ENCODE data around the gene C6orf58. TPM values are rescaled to one million over a fixed set of nuclear protein-coding genes. Genes with fewer than 3 reads are reported as not detected.
A peak's percentile ranks its signal among the peaks of the same experiment; 100 is the strongest.

Gene C6orf58
- total and polyA plus RNA-seq, 8 donors = 0.15 to 0.45 (median 0.23) TPM; not detected in 2

DNA sequence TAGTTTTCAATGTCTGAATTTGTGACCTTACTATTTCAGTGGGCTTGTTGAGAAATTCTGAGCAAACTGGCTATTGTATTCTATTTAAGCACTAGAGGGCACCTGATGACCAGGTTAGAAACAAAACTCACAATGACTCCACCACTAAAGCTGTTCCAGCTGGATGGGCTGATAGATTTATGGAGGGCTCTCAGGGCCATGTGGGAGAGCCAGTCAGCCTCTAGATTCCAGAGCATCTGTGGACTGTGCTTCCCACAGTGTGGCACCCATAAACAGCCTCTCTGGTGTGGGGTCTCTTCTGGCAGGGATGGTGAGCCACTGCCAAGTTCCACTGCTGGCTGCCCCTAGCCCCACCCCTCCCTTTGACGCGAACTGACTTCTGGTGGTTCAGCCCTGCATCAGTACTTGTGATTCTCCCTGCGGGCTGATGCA is 29.2 kb downstream of the C6orf58 start:
- TF ChIP-seq, protein P1, sequence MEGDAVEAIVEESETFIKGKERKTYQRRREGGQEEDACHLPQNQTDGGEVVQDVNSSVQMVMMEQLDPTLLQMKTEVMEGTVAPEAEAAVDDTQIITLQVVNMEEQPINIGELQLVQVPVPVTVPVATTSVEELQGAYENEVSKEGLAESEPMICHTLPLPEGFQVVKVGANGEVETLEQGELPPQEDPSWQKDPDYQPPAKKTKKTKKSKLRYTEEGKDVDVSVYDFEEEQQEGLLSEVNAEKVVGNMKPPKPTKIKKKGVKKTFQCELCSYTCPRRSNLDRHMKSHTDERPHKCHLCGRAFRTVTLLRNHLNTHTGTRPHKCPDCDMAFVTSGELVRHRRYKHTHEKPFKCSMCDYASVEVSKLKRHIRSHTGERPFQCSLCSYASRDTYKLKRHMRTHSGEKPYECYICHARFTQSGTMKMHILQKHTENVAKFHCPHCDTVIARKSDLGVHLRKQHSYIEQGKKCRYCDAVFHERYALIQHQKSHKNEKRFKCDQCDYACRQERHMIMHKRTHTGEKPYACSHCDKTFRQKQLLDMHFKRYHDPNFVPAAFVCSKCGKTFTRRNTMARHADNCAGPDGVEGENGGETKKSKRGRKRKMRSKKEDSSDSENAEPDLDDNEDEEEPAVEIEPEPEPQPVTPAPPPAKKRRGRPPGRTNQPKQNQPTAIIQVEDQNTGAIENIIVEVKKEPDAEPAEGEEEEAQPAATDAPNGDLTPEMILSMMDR (IDR thresholded peaks at IDR 0.05) = no peak
- FAIRE-seq = no peak
- Histone ChIP-seq H3K36me3 (no peaks in the 10 kb centered on the region), H3K9me3 (no peaks in the 10 kb centered on the region), H3K4me3 (no peak overlapping the region), H3K27me3 (no peaks in the 10 kb centered on the region), H3K4me1 (no peaks in the 10 kb centered on the region), H3K27ac (no peak overlapping the region)
- intact Hi-C loops (cut with DNase I) = no loop called here
- ATAC-seq = peak in 2 of 4 donors; percentile 18 to 32
- 53 to 69% methylated on average over 3 of the region's 3 CpGs for WGBS, 2 donors
- DNase-seq = no peak

DNA sequence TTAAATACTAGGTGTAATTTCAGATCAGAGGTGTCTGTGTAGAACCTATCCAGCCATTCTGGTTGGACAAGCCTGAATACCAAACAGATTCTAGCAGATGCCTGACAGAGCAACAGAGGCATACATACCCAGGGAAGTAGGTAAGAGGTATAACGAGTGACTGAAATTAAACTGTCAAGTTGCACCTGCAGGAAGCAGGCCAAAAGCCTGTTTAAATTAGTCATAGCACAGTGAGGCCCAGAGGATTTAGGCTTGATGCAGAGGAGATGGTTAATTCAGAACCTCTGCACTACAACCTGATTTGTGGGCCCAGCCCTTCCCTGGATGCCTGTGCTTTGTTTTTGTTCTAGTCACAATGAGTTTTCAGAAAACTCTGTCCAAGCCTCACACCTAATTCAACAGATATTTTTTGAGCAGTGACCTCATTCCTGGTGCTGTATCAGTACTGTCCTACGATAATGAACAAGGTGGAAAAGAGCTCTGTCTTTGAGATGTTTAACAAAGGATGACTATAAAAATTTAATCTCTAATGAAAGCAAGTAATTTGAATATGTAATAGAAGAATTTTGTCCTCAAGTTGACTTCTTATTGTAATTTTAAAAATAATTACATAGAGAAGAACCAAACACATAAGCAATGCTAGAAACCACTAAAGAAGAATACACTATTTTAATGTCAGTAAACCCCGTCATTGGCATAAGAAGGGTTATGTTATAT is 31.7 kb downstream of the C6orf58 start:
- ATAC-seq (no peak), DNase-seq (no peak), FAIRE-seq (no peak)
- H3K4me1 ChIP-seq = no peaks in the 10 kb centered on the region
- WGBS, 2 donors = 64 to 75% methylated on average over 3 of the region's 3 CpGs
- H3K4me3 ChIP-seq = no peak overlapping the region
- H3K27ac ChIP-seq = no peak overlapping the region
- intact Hi-C loops (cut with DNase I) = no loop called here
- no peaks in the 10 kb centered on the region for H3K36me3 ChIP-seq
- H3K27me3 ChIP-seq = no peaks in the 10 kb centered on the region
- TF ChIP-seq, protein P1 (IDR thresholded peaks at IDR 0.05) = no peak
- no peaks in the 10 kb centered on the region for H3K9me3 ChIP-seq

DNA sequence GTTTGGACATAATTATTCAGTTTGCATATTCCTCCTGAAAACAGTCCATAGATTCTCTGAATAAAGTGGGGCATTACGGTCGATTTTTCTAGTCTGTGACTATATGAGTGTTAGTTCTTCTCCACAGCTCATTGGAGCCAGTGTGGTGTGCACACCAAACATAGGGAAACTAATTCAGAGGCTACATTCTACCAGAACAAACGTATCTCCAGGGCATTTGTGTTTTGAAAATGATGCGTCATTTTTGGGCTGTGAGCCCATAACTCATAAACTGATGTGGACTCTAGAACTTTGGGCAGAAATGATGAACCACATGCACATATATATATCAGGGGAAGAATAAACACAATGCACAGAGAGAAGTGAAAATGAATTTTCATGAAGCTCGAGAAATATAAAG is 41.8 kb downstream of the C6orf58 start:
- H3K27me3 ChIP-seq = no peaks in the 10 kb centered on the region
- H3K27ac ChIP-seq = no peak overlapping the region
- TF ChIP-seq, protein P1 (IDR thresholded peaks at IDR 0.05) = no peak
- FAIRE-seq = no peak
- intact Hi-C loops (cut with DNase I) = no loop called here
- no peak for DNase-seq
- no peak for ATAC-seq
- H3K4me3 ChIP-seq = no peak overlapping the region
- no peaks in the 10 kb centered on the region for H3K36me3 ChIP-seq
- no peaks in the 10 kb centered on the region for H3K9me3 ChIP-seq
- 62 to 64% methylated on average over 5 of the region's 5 CpGs for WGBS, 2 donors
- no peaks in the 10 kb centered on the region for H3K4me1 ChIP-seq

DNA sequence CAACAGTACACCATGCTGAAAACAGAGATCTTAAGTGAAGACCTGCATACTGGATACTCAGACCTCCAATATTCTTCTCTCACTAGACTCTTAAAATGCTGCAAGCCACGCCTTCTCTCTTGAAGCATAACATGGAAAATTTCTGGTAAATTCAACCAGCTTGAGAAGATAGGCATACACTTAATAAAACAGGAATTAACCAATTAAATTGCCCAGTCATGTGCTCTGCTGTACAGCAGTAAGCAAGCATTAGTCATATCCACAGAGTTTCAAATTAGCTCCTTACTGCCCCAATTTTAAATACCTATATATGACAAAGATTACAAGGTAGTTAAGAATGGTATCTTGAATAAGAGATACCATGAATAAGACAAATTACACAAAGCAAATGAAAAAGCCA is 53.8 kb downstream of the C6orf58 start:
- no peak for FAIRE-seq
- no peak for ATAC-seq
- TF ChIP-seq, protein P1 (IDR thresholded peaks at IDR 0.05) = no peak
- Histone ChIP-seq H3K27ac (no peak overlapping the region), H3K27me3 (peaks cover 0 to 5% (median 0%) of the 10 kb centered on the region in 4 donors), H3K4me3 (no peak overlapping the region), H3K9me3 (no peaks in the 10 kb centered on the region), H3K4me1 (no peaks in the 10 kb centered on the region), H3K36me3 (no peaks in the 10 kb centered on the region)
- DNase-seq = no peak
- intact Hi-C loops (cut with DNase I) = no loop called here
- 54 to 78% methylated on average over 1 of the region's 1 CpG for WGBS, 2 donors

DNA sequence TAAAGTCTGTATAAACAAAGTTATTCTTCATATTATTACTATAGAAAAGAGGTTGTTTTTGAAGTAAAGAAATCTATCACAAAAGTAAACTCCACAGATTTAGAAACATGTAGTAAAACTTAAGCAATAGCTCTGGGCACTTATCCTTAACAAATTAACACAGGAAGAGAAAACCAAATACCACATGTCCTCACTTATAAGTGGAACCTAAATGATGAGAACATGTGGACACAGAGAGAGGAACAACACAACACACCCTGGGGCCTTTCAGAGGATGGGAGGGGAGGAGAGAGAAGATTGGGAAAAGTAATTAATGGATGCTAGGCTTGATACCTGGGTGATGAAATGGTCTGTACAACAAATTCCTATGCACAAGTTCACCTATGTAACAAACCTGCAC is 57.2 kb downstream of the C6orf58 start:
- Histone ChIP-seq H3K36me3 (no peaks in the 10 kb centered on the region), H3K4me3 (no peak overlapping the region), H3K27ac (no peak overlapping the region), H3K4me1 (no peaks in the 10 kb centered on the region), H3K27me3 (peaks cover 0 to 5% (median 0%) of the 10 kb centered on the region in 4 donors), H3K9me3 (no peaks in the 10 kb centered on the region)
- DNase-seq (no peak), ATAC-seq (no peak), FAIRE-seq (no peak)
- TF ChIP-seq, protein P1 (IDR thresholded peaks at IDR 0.05) = no peak
- intact Hi-C loops (cut with DNase I) = no loop called here
